Gastroesophageal sphincter (tissue), 3 donors: ENCODE data around the gene L3MBTL4.

ENCODE experiments used
- CTCF ChIP-seq, 4 experiments: fragments of 200-600 bp in 2 of 4; fragments of 450-650 bp in 2 of 4; sonication (generic) in 1 of 4; IDR thresholded peaks; one replicate each; pipeline ENCODE4 v1.5.1; 2017 to 2019; ENCODE audit warnings: antibody characterized with exemption in 4 of 4, mild to moderate bottlenecking in 2 of 4, moderate library complexity in 2 of 4
- POLR2A ChIP-seq, 2 donors: fragments of 450-650 bp; IDR thresholded peaks; one replicate each; pipeline ENCODE4 v1.6.1; 2017; ENCODE audit warnings: antibody characterized with exemption in 2 of 2, mild to moderate bottlenecking in 2 of 2, moderate library complexity in 1 of 2

DNA sequence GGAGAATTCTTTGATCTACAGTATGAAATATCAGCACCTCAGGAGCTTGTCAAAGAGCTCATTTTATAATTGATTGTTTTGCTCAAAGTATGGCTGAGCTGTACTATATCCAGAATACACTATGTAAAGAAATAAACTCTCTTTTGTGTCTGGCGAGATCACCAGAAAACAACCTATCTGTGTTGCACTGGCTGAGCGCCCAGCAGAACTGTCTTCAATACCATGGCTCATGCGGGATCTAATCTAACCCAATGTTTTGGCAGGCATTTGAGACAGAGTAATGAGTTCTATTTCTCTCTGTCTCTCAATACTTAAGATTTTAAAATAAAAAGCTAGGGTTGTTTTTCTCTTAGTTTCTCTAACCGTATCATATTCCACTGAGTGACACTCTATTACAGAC, 192.4 kb downstream of the L3MBTL4 start:
- TF ChIP-seq CTCF (IDR thresholded peaks at IDR 0.05) (no peak), POLR2A (IDR thresholded peaks at IDR 0.05) (no peak)
